T-helper 17 cell (primary cell): ENCODE results near the gene UVRAG. TPM values are rescaled to one million over a fixed set of nuclear protein-coding genes. Genes with fewer than 3 reads are reported as not detected.

Experiments used
- ATAC-seq: fragments of 150-1000 bp; cut with Tn5 transposase; 2 replicates; pipeline ENCODE4 v1.10.0; 2021; ENCODE audit warnings: mild to moderate bottlenecking, moderate library complexity
- DNase-seq, 3 donors: peaks; one replicate each; pipeline versions ENCODE4 v3.0.0 to v3.0.0-alpha.2; 2020 to 2021
- H3K9me3 ChIP-seq: one replicate; pipeline ENCODE4 v1.7.0; 2013; ENCODE audit warnings: low read length, mild to moderate bottlenecking; ENCODE audit not compliant: control insufficient read depth, poor library complexity, severe bottlenecking
- H3K27ac Mint-ChIP-seq: one replicate; pipeline ENCODE4 v1.8.0; 2022; ENCODE audit warnings: mild to moderate bottlenecking, moderate library complexity, mixed read lengths
- H3K27me3 Mint-ChIP-seq: one replicate; pipeline ENCODE4 v1.8.0; 2022; ENCODE audit warnings: mixed read lengths
- H3K36me3 Mint-ChIP-seq: one replicate; pipeline ENCODE4 v1.8.0; 2022; ENCODE audit warnings: low read depth, mixed read lengths
- H3K4me1 Mint-ChIP-seq: one replicate; pipeline ENCODE4 v1.8.0; 2022; ENCODE audit warnings: mild to moderate bottlenecking, mixed read lengths
- H3K4me3 Mint-ChIP-seq: one replicate; pipeline ENCODE4 v1.8.0; 2022; ENCODE audit warnings: mild to moderate bottlenecking, moderate library complexity, mixed read lengths
- total RNA-seq, 4 donors: library from RNA in 2 of 4; stranded (reverse) in 2 of 4; gene quantifications; one replicate each; pipeline ENCODE4 v1.2.3 and lab custom pipeline; 2022 to 2026

The UVRAG gene
- total RNA-seq, 2 donors from 2014 or later = 25.2 to 29.8 TPM

- no peak for ATAC-seq
- Mint-ChIP-seq H3K4me3 (no peak overlapping the region), H3K27ac (no peak overlapping the region), H3K27me3 (no peaks in the 10 kb centered on the region), H3K4me1 (peaks cover 4% of the 10 kb centered on the region), H3K36me3 (peaks cover 12% of the 10 kb centered on the region)
- DNase-seq = no peak
- H3K9me3 ChIP-seq = no peaks in the 10 kb centered on the region
These were observed 190.7 kb downstream of the UVRAG start for GRCh38 chr11:76005756-76006155.

GRCh38 chr11:76007166-76007565 lies 192.2 kb downstream of the UVRAG start:
- no peak overlapping the region for H3K27ac Mint-ChIP-seq
- no peaks in the 10 kb centered on the region for H3K27me3 Mint-ChIP-seq
- ATAC-seq = no peak
- no peak for DNase-seq
- H3K9me3 ChIP-seq = no peaks in the 10 kb centered on the region
- peaks cover 4% of the 10 kb centered on the region for H3K4me1 Mint-ChIP-seq
- no peak overlapping the region for H3K4me3 Mint-ChIP-seq
- peaks cover 12% of the 10 kb centered on the region for H3K36me3 Mint-ChIP-seq

GRCh38 chr11:76008474-76008873 lies 193.5 kb downstream of the UVRAG start:
- no peaks in the 10 kb centered on the region for H3K9me3 ChIP-seq
- H3K4me1 Mint-ChIP-seq = peaks cover 4% of the 10 kb centered on the region
- H3K36me3 Mint-ChIP-seq = peaks cover 10% of the 10 kb centered on the region
- no peak for DNase-seq
- H3K27me3 Mint-ChIP-seq = no peaks in the 10 kb centered on the region
- ATAC-seq = no peak
- no peak overlapping the region for H3K27ac Mint-ChIP-seq
- no peak overlapping the region for H3K4me3 Mint-ChIP-seq

- H3K36me3 Mint-ChIP-seq = peaks cover 6% of the 10 kb centered on the region
- no peak for DNase-seq
- H3K4me1 Mint-ChIP-seq = peaks cover 4% of the 10 kb centered on the region
- H3K9me3 ChIP-seq = no peaks in the 10 kb centered on the region
- H3K4me3 Mint-ChIP-seq = no peak overlapping the region
- no peak for ATAC-seq
- no peaks in the 10 kb centered on the region for H3K27me3 Mint-ChIP-seq
- H3K27ac Mint-ChIP-seq = no peak overlapping the region
These were observed 195.0 kb downstream of the UVRAG start for GRCh38 chr11:76010051-76010450.

- Mint-ChIP-seq H3K4me1 (no peaks in the 10 kb centered on the region), H3K36me3 (peaks cover 8% of the 10 kb centered on the region), H3K27me3 (no peaks in the 10 kb centered on the region), H3K27ac (no peak overlapping the region), H3K4me3 (no peak overlapping the region)
- DNase-seq = no peak
- no peaks in the 10 kb centered on the region for H3K9me3 ChIP-seq
- no peak for ATAC-seq
These were observed 198.5 kb downstream of the UVRAG start for GRCh38 chr11:76013526-76013925.

- Mint-ChIP-seq H3K36me3 (peaks cover 8% of the 10 kb centered on the region), H3K4me1 (peaks cover 7% of the 10 kb centered on the region), H3K4me3 (no peak overlapping the region), H3K27me3 (no peaks in the 10 kb centered on the region), H3K27ac (no peak overlapping the region)
- ATAC-seq (no peak), DNase-seq (no peak)
- no peaks in the 10 kb centered on the region for H3K9me3 ChIP-seq
These were observed 208.4 kb downstream of the UVRAG start for GRCh38 chr11:76023236-76024068.

- ATAC-seq = no peak
- DNase-seq = no peak
- Mint-ChIP-seq H3K4me3 (no peak overlapping the region), H3K4me1 (peaks cover 7% of the 10 kb centered on the region), H3K27me3 (no peaks in the 10 kb centered on the region), H3K36me3 (peaks cover 10% of the 10 kb centered on the region), H3K27ac (no peak overlapping the region)
- H3K9me3 ChIP-seq = no peaks in the 10 kb centered on the region
These were observed 210.1 kb downstream of the UVRAG start for GRCh38 chr11:76025068-76025467.

GRCh38 chr11:76025817-76026216 lies 210.8 kb downstream of the UVRAG start:
- Mint-ChIP-seq H3K27ac (no peak overlapping the region), H3K4me1 (peaks cover 9% of the 10 kb centered on the region), H3K36me3 (peaks cover 10% of the 10 kb centered on the region), H3K4me3 (no peak overlapping the region), H3K27me3 (no peaks in the 10 kb centered on the region)
- no peak for DNase-seq
- ATAC-seq = no peak
- H3K9me3 ChIP-seq = no peaks in the 10 kb centered on the region

GRCh38 chr11:76026281-76026680 lies 211.3 kb downstream of the UVRAG start:
- Mint-ChIP-seq H3K4me3 (no peak overlapping the region), H3K4me1 (peaks cover 12% of the 10 kb centered on the region), H3K27ac (no peak overlapping the region), H3K36me3 (peaks cover 10% of the 10 kb centered on the region), H3K27me3 (no peaks in the 10 kb centered on the region)
- no peaks in the 10 kb centered on the region for H3K9me3 ChIP-seq
- ATAC-seq = no peak
- DNase-seq = no peak

GRCh38 chr11:76026862-76027261 lies 211.9 kb downstream of the UVRAG start:
- Mint-ChIP-seq H3K36me3 (peaks cover 10% of the 10 kb centered on the region), H3K27me3 (no peaks in the 10 kb centered on the region), H3K27ac (no peak overlapping the region), H3K4me3 (no peak overlapping the region), H3K4me1 (peaks cover 12% of the 10 kb centered on the region)
- H3K9me3 ChIP-seq = no peaks in the 10 kb centered on the region
- ATAC-seq (no peak), DNase-seq (no peak)

- H3K27ac Mint-ChIP-seq = peak overlapping the region; percentile 47
- peaks cover 4% of the 10 kb centered on the region for H3K4me1 Mint-ChIP-seq
These were observed 215.3 kb downstream of the UVRAG start for GRCh38 chr11:76030286-76030685.

GRCh38 chr11:76030968-76031590 lies 216.1 kb downstream of the UVRAG start:
- peaks cover 4% of the 10 kb centered on the region for H3K4me1 Mint-ChIP-seq
- ATAC-seq = no peak
- H3K27ac Mint-ChIP-seq = peak overlapping the region; percentile 47
- H3K9me3 ChIP-seq = no peaks in the 10 kb centered on the region
- no peak overlapping the region for H3K4me3 Mint-ChIP-seq
- H3K36me3 Mint-ChIP-seq = peaks cover 6% of the 10 kb centered on the region
- H3K27me3 Mint-ChIP-seq = no peaks in the 10 kb centered on the region
- DNase-seq = no peak

More at GRCh38 chr11:76030286-76030685, 215.3 kb downstream of the UVRAG start:
- H3K4me3 Mint-ChIP-seq = no peak overlapping the region
- no peaks in the 10 kb centered on the region for H3K9me3 ChIP-seq
- no peaks in the 10 kb centered on the region for H3K27me3 Mint-ChIP-seq
- ATAC-seq = no peak
- H3K36me3 Mint-ChIP-seq = peaks cover 6% of the 10 kb centered on the region
- DNase-seq = no peak

GRCh38 chr11:76033699-76034098 lies 218.7 kb downstream of the UVRAG start:
- Mint-ChIP-seq H3K4me1 (peaks cover 4% of the 10 kb centered on the region), H3K27me3 (no peaks in the 10 kb centered on the region), H3K4me3 (no peak overlapping the region)

GRCh38 chr11:76035020-76035419 lies 220.0 kb downstream of the UVRAG start:
- Mint-ChIP-seq H3K4me1 (peaks cover 4% of the 10 kb centered on the region), H3K4me3 (no peak overlapping the region), H3K27me3 (no peaks in the 10 kb centered on the region), H3K27ac (no peak overlapping the region), H3K36me3 (no peaks in the 10 kb centered on the region)
- ATAC-seq (no peak), DNase-seq (no peak)
- H3K9me3 ChIP-seq = no peaks in the 10 kb centered on the region

More at GRCh38 chr11:76033699-76034098, 218.7 kb downstream of the UVRAG start:
- no peaks in the 10 kb centered on the region for H3K9me3 ChIP-seq
- H3K36me3 Mint-ChIP-seq = peaks cover 4% of the 10 kb centered on the region
- no peak for ATAC-seq
- DNase-seq = no peak
- H3K27ac Mint-ChIP-seq = no peak overlapping the region
